BLaER1 (cell line): ENCODE measurements around the gene HS6ST3.

Experiments
- H3K27ac ChIP-seq: shearing (Covaris generic); formaldehyde crosslinking; 2 replicates; pipeline ENCODE4 v1.8.1; 2022
- H3K27me3 ChIP-seq: shearing (Covaris generic); formaldehyde crosslinking; 2 replicates; pipeline ENCODE4 v1.8.1; 2022
- H3K36me3 ChIP-seq: shearing (Covaris generic); formaldehyde crosslinking; 2 replicates; pipeline ENCODE4 v1.8.1; 2022
- H3K4me1 ChIP-seq: shearing (Covaris generic); formaldehyde crosslinking; 2 replicates; pipeline ENCODE4 v1.8.1; 2022
- H3K4me2 ChIP-seq: shearing (Covaris generic); formaldehyde crosslinking; 2 replicates; pipeline ENCODE4 v1.8.1; 2022
- H3K4me3 ChIP-seq: shearing (Covaris generic); formaldehyde crosslinking; 2 replicates; pipeline ENCODE4 v1.8.1; 2022
- H3K9ac ChIP-seq: shearing (Covaris generic); formaldehyde crosslinking; 2 replicates; pipeline ENCODE4 v1.8.1; 2022
- H3K9me3 ChIP-seq: shearing (Covaris generic); formaldehyde crosslinking; 2 replicates; pipeline ENCODE4 v1.8.1; 2022
- H4K20me1 ChIP-seq: shearing (Covaris generic); formaldehyde crosslinking; 2 replicates; pipeline ENCODE4 v1.8.1; 2022
- Cebpa-rat ChIP-seq: shearing (Covaris generic); IDR thresholded peaks from 2 replicates; pipeline ENCODE4 v1.8.1; 2022

Gene HS6ST3

GRCh38 chr13:96454466-96454865 is 364.6 kb downstream of the HS6ST3 start:
- no peaks in the 10 kb centered on the region for H4K20me1 ChIP-seq
- no peaks in the 10 kb centered on the region for H3K27me3 ChIP-seq
- H3K36me3 ChIP-seq = no peaks in the 10 kb centered on the region
- no peaks in the 10 kb centered on the region for H3K9me3 ChIP-seq
- no peak for TF ChIP-seq Cebpa-rat
- no peak overlapping the region for H3K27ac ChIP-seq
- H3K4me2 ChIP-seq = no peak overlapping the region
- H3K9ac ChIP-seq = no peak overlapping the region
- no peak overlapping the region for H3K4me3 ChIP-seq
- H3K4me1 ChIP-seq = no peaks in the 10 kb centered on the region

GRCh38 chr13:96460609-96461008 is 370.7 kb downstream of the HS6ST3 start:
- no peak overlapping the region for H3K4me2 ChIP-seq
- no peaks in the 10 kb centered on the region for H3K27me3 ChIP-seq
- H3K9ac ChIP-seq = no peak overlapping the region
- H3K27ac ChIP-seq = no peak overlapping the region
- no peak overlapping the region for H3K4me3 ChIP-seq
- no peaks in the 10 kb centered on the region for H3K9me3 ChIP-seq
- H3K4me1 ChIP-seq = no peaks in the 10 kb centered on the region
- H4K20me1 ChIP-seq = no peaks in the 10 kb centered on the region
- H3K36me3 ChIP-seq = no peaks in the 10 kb centered on the region
- TF ChIP-seq Cebpa-rat = no peak

- Histone ChIP-seq H3K27ac (no peak overlapping the region), H4K20me1 (no peaks in the 10 kb centered on the region), H3K4me2 (no peak overlapping the region), H3K9me3 (no peaks in the 10 kb centered on the region), H3K36me3 (no peaks in the 10 kb centered on the region), H3K9ac (no peak overlapping the region), H3K27me3 (no peaks in the 10 kb centered on the region), H3K4me1 (no peaks in the 10 kb centered on the region), H3K4me3 (no peak overlapping the region)
- no peak for TF ChIP-seq Cebpa-rat
Observed at GRCh38 chr13:96473526-96474180, 383.7 kb downstream of the HS6ST3 start.

GRCh38 chr13:96474181-96474557 is 384.3 kb downstream of the HS6ST3 start:
- no peaks in the 10 kb centered on the region for H3K4me1 ChIP-seq
- no peak for TF ChIP-seq Cebpa-rat
- no peaks in the 10 kb centered on the region for H3K36me3 ChIP-seq
- H3K4me3 ChIP-seq = no peak overlapping the region
- no peaks in the 10 kb centered on the region for H3K27me3 ChIP-seq
- no peaks in the 10 kb centered on the region for H4K20me1 ChIP-seq
- no peak overlapping the region for H3K9ac ChIP-seq
- no peaks in the 10 kb centered on the region for H3K9me3 ChIP-seq
- H3K4me2 ChIP-seq = no peak overlapping the region
- H3K27ac ChIP-seq = no peak overlapping the region

- no peak overlapping the region for H3K9ac ChIP-seq
- H3K4me2 ChIP-seq = no peak overlapping the region
- H3K9me3 ChIP-seq = no peaks in the 10 kb centered on the region
- no peaks in the 10 kb centered on the region for H3K27me3 ChIP-seq
- no peak overlapping the region for H3K4me3 ChIP-seq
- no peaks in the 10 kb centered on the region for H4K20me1 ChIP-seq
- H3K27ac ChIP-seq = no peak overlapping the region
- no peaks in the 10 kb centered on the region for H3K36me3 ChIP-seq
- TF ChIP-seq Cebpa-rat = no peak
- no peaks in the 10 kb centered on the region for H3K4me1 ChIP-seq
Observed at GRCh38 chr13:96475103-96475502, 385.2 kb downstream of the HS6ST3 start.

GRCh38 chr13:96481482-96481881 is 391.6 kb downstream of the HS6ST3 start:
- Histone ChIP-seq H3K27me3 (no peaks in the 10 kb centered on the region), H3K4me1 (no peaks in the 10 kb centered on the region), H3K4me2 (no peak overlapping the region), H3K27ac (no peak overlapping the region), H3K4me3 (no peak overlapping the region), H4K20me1 (no peaks in the 10 kb centered on the region), H3K36me3 (no peaks in the 10 kb centered on the region), H3K9ac (no peak overlapping the region), H3K9me3 (no peaks in the 10 kb centered on the region)
- no peak for TF ChIP-seq Cebpa-rat

- Histone ChIP-seq H3K4me3 (no peak overlapping the region), H3K36me3 (no peaks in the 10 kb centered on the region), H3K27me3 (no peaks in the 10 kb centered on the region), H3K4me2 (no peak overlapping the region), H3K9me3 (no peaks in the 10 kb centered on the region), H4K20me1 (no peaks in the 10 kb centered on the region), H3K4me1 (no peaks in the 10 kb centered on the region), H3K9ac (no peak overlapping the region), H3K27ac (no peak overlapping the region)
- TF ChIP-seq Cebpa-rat = no peak
Observed at GRCh38 chr13:96490496-96490989, 400.6 kb downstream of the HS6ST3 start.

- no peaks in the 10 kb centered on the region for H3K9me3 ChIP-seq
- H3K9ac ChIP-seq = no peak overlapping the region
- no peaks in the 10 kb centered on the region for H4K20me1 ChIP-seq
- no peaks in the 10 kb centered on the region for H3K36me3 ChIP-seq
- H3K4me1 ChIP-seq = no peaks in the 10 kb centered on the region
- no peak for TF ChIP-seq Cebpa-rat
- H3K4me3 ChIP-seq = no peak overlapping the region
- no peak overlapping the region for H3K27ac ChIP-seq
- no peak overlapping the region for H3K4me2 ChIP-seq
- H3K27me3 ChIP-seq = no peaks in the 10 kb centered on the region
Observed at GRCh38 chr13:96491103-96491502, 401.2 kb downstream of the HS6ST3 start.

GRCh38 chr13:96492766-96493165 is 402.9 kb downstream of the HS6ST3 start:
- Histone ChIP-seq H3K4me2 (no peak overlapping the region), H3K4me3 (no peak overlapping the region), H3K27ac (no peak overlapping the region), H3K36me3 (no peaks in the 10 kb centered on the region), H3K4me1 (no peaks in the 10 kb centered on the region), H3K9me3 (no peaks in the 10 kb centered on the region), H4K20me1 (no peaks in the 10 kb centered on the region), H3K9ac (no peak overlapping the region), H3K27me3 (no peaks in the 10 kb centered on the region)
- TF ChIP-seq Cebpa-rat = no peak

- Histone ChIP-seq H3K27ac (no peak overlapping the region), H3K9ac (no peak overlapping the region), H3K27me3 (no peaks in the 10 kb centered on the region), H4K20me1 (no peaks in the 10 kb centered on the region), H3K4me2 (no peak overlapping the region), H3K36me3 (no peaks in the 10 kb centered on the region), H3K4me3 (no peak overlapping the region), H3K9me3 (no peaks in the 10 kb centered on the region), H3K4me1 (no peaks in the 10 kb centered on the region)
- no peak for TF ChIP-seq Cebpa-rat
Observed at GRCh38 chr13:96499656-96500055, 409.7 kb downstream of the HS6ST3 start.

GRCh38 chr13:96500953-96501352 is 411.0 kb downstream of the HS6ST3 start:
- H3K4me1 ChIP-seq = no peaks in the 10 kb centered on the region
- H3K27me3 ChIP-seq = no peaks in the 10 kb centered on the region
- TF ChIP-seq Cebpa-rat = no peak
- H3K9me3 ChIP-seq = no peaks in the 10 kb centered on the region
- H3K36me3 ChIP-seq = no peaks in the 10 kb centered on the region
- H3K27ac ChIP-seq = no peak overlapping the region
- H4K20me1 ChIP-seq = no peaks in the 10 kb centered on the region
- H3K9ac ChIP-seq = no peak overlapping the region
- H3K4me2 ChIP-seq = no peak overlapping the region
- H3K4me3 ChIP-seq = no peak overlapping the region
